ENCODE data around the gene EBLN2. TPM values are rescaled to one million over a fixed set of nuclear protein-coding genes. Genes with fewer than 3 reads are reported as not detected.
"Not testable (repeated sequence)": the region's sequence is repeated elsewhere in the genome, so short reads cannot be mapped to it uniquely, and the experiment has no call there.

The EBLN2 gene
- total RNA-seq, 1 donor from 2014 or later: 8.7 TPM

DNA sequence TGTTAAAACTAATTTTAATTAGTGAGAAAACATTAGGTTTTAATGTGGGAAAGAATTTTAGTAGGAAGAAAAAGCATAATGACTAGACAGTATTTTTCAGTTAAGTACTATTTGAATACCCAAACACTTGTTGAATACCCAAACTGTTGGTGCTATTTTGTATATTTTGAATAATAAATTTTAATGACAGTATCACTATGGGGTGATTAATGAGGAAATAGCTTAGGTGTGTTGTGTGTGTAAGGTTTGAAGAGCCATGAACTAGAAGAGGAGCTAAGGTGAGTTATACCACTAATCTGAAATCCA is 4.7 kb upstream of the EBLN2 start:
- intact Hi-C loops (cut with micrococcal nuclease): loop anchor here (1.0 kb wide), 2 partner anchors 59 to 117 kb away; no protein-coding TSS in a partner anchor

DNA sequence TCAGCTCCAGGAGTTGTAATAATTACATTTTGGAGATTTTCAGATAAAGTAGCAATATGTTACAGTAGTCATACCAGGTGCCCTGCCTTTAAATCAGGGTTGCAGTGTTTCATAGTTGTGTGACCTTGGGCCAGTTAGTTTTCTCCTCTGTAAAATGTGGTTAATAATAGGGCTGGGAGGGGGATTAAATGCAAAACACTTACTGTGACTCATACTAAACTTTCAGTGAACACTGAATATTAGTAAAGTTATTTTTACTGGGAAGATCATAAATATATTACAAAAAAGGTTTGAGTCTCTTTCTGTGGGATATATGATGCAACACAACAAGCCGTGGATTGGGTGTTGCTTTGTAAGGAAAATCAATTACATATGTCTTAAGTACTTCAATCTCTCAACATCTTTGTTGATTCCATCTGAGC is 1.1 kb upstream of the EBLN2 start:
- intact Hi-C loops (cut with micrococcal nuclease): no loop called here

DNA sequence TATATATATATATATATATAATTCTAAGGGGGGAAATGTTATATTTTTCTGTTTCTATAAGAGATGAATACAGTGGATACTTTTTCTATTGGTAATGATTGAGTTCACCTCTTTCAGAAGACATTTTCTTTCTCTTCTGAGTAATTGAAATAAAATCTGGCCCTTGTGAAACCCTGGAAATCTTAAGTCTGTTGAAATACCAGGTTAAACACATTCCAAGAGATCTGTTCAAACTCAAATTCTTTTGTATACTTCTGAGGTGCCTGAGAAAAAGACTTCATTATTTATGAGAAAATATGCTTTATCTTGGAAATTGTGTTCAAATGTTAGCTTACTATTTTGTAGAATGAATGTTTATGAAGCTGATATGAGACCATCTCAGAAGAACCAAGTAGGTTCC is 4.8 kb downstream of the EBLN2 start:
- intact Hi-C loops (cut with micrococcal nuclease): not testable (repeated sequence)

DNA sequence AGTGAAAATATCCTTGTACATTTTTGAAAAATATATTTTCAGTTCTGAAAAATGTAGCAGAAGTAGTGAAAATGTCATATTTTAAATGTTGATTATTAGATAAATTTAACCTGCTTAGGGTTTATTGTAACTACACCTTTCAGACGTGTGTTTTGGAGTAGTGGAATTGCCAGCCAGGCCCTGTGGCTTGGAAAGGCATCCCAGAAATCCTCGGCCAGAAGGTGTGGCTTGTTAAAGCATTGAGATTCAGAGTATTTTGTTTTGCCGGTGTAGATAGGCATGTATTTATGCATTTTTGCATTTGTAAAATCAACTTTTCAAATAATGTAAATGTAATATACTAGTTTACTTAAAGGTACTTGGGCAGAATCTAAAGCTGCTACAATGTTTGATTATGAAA is 7.0 kb downstream of the EBLN2 start:
- intact Hi-C loops (cut with micrococcal nuclease): no loop called here

DNA sequence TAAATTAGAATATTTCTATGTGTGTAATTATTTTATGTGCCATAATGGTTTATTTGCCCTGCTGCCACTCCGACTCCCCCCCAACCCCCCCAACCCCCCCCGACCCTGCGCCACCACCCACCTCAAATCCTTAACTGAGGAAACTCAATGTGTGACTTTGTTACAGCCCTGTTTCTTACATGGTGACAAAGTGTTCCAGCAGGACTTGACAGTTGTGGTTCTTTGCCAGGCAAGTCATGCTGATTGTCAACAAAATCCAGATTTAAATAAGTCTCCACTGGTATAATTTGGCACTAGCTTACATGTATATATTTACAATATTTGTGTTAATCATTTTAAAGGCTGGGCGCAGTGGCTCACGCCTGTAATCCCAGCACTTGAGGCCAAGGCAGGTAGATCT is 7.7 kb downstream of the EBLN2 start:
- intact Hi-C loops (cut with micrococcal nuclease): no loop called here

DNA sequence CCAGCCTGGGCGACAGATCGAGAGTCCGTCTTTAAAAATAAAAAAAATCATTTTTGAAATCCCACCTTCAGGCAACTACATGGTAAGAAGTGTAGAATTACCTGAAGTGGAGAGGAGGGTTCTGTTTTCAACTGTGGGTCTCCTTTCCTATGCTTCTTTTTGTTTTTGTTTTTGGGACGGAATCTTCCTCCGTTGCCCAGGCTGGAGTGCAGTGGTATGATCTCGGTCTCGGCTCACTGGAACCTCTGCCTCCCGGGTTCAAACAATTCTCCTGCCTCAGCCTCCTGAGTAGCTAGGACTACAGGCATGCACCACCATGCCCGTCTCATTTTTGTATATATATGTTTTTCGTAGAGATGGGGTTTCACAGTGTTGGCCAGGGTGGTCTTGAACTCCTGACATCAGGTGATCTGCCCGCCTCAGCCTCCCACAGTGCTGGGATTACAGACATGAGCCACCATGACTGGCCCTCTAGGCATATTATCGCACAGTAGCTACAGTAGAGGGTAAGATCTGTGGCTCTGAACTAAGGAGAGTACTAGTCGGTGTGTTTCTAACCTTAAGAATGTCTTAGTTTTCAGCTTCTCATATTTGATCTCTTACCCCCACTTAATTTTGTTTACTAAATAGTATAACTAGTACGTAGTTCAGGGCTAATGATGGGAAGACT is 8.5 kb downstream of the EBLN2 start:
- intact Hi-C loops (cut with micrococcal nuclease): no loop called here

DNA sequence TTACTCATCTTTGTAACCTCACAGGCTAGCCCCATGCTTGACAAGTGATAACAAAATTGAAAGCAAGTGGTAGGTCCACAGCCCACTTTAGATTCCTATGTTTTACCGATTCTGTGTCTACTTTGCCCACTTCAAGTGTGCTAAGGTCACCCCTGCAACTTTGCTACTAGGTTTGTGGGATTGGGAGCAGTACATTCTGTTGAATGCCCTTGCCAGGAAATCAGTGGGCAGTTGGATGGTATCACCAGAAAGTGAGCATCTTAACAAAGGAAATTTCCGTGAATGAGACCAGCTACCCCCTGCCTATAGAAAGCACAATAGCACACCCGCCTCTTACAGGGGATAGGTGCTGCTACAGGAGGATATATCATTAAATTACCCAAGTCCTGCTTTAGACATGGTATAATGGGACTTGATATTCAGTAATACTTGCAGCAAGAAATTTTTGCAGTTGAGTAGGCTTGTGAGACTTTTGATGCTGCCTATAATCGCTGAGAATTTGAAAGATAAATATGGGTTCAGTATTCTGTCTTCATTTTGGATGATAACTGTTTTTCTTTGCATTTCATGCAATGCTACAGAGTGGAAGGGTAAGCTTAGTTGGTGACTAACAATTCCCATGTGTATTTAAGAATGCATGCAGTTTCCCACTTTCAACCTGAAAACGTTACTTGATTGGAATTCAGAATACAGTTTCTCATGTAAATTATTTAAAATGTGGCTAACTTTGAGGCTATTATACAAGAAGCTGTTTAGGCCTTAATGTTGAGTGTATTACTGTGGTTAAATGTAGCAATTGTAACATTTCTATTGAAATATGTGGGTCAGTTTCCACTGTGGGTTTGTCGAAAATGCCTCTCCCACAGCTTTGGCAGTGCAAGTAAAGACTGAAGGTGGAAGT is 9.5 kb downstream of the EBLN2 start:
- intact Hi-C loops (cut with micrococcal nuclease): no loop called here

DNA sequence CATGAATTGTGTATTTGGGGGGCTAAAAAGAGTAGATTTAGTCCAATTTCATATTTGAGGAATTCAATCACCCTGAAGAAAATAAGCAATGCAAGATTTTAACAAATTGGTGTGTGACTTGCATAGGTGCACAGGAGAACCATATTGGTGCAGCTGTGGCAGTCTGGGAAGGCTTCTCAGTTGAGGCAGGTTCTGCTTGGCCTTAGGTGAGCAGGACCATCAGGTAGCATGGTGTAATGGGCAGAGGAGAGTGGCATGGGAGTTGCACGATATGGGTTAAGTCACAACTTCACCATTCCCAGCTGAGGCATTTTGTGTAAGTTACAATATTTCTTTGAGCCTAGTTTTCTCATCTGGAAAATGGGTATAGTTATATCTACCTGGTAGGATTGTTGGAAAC is 10.5 kb downstream of the EBLN2 start:
- intact Hi-C loops (cut with micrococcal nuclease): no loop called here

DNA sequence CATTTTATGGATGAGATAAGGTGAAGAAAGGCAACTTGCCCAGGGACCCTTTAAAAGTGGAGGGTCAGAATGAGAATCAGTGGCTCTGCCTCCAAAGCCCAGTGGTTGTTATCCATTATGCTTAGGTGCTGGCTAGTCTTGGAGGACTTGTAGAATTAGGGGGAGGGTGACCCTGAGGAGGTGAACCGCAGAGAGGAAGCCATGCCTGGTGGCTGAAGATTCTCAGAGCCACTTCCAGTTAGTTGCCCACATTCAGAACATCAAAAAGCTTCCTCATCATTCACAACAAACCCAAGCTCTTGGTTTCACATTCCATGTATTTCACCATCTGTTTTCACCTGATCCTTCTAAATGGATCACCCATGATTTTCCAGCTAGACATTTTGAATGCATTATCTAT is 11.2 kb downstream of the EBLN2 start:
- intact Hi-C loops (cut with micrococcal nuclease): no loop called here

DNA sequence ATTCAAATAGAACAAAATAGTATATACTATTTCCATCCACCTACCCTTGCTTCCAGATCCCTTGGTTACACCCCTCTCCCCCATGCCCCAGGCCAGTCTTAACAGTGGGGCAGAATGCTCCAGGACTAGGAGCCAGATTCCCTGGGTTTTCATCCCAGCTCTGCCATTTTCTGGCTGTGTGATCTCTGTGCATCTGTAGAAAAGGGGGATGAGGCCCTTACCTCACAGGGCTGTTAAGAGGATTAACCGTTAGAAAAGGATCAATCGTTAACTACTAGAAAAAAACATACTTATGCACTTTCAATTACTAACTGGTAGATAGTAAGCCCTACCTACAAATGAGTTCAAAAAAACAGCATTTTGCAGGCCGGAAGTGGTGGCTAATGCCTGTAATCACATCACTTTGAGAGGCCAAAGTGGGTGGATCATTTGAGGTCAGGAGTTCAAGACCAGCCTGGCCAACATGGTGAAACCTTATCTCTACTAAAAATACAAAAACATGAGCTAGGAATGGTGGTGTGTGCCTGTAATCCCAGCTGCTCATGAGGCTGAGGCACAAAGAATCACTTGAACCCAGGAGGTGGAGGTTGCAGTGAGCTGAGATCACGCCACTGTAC is 11.7 kb downstream of the EBLN2 start:
- intact Hi-C loops (cut with micrococcal nuclease): no loop called here

DNA sequence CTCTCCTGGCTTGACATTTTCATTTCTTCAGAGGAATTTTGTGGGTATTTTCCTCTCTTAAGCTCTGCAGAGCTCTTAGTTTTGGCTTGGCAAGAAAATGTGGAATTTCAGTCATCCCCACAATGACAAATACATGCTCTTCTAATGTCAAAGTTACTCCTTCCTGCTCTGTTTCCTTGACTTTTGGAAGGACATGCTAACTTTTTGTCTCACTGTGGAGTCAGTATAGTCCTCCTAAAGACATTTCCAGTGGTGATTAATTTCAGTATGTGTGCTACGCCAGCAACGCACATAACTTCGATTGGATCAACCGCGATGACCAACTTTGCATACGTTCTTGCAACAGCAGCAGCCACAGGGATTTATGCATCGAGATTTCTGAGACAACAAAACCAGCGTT is 13.3 kb downstream of the EBLN2 start:
- intact Hi-C loops (cut with micrococcal nuclease): no loop called here

DNA sequence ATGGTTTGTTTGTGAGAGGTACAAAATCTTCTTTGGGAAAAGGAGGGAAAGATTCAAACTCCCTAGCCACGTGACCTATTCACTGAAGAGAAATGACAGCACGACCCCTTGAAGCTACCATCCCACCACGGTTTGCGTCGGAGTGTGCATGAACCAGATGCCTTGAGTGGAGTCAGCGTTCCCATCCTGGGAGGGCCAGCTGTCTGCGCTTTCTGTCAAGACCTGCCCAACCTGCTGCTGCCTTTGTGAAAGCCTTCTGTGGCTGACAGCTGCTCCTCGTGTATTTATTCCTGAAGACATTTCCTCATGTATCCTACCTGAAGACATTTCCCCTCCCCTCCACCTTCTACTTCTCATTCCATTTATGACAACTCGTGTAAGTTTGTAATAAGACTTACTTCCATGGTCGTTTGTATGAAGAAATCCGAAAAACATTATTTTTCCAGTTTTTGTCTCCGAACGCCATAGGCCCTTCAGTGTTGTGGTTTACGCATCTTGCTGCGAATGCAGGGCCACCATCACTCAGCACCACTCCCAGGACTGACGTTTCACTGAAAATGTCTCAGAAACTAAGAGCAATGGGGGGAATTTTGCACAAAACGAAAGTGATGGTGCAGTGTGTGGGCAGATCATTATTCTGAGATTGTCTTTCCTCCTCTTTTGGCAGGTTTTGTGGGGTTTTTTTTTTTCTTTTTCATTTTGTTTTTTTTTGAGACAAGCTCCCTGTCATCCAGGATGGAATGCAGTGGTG is 18.9 kb downstream of the EBLN2 start:
- intact Hi-C loops (cut with micrococcal nuclease): no loop called here

DNA sequence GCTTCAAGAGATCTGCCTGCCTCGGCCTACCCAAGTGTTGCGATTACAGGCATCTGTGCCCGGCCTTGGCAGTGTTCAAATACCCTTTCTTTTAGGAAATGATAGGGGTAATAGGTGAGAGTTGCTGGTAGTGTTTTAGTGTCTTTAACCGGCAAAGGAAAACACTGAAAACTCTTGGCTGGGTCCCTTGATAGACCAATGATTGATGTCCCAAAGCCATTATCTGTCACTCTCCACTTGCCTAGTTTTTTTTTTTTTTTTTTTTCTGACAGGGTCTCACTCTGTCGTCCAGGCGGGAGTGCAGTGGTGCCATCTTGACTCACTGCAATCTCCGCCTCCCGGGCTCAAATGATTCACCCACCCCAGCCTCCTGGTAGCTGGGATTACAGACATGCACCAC is 19.7 kb downstream of the EBLN2 start:
- intact Hi-C loops (cut with micrococcal nuclease): no loop called here

DNA sequence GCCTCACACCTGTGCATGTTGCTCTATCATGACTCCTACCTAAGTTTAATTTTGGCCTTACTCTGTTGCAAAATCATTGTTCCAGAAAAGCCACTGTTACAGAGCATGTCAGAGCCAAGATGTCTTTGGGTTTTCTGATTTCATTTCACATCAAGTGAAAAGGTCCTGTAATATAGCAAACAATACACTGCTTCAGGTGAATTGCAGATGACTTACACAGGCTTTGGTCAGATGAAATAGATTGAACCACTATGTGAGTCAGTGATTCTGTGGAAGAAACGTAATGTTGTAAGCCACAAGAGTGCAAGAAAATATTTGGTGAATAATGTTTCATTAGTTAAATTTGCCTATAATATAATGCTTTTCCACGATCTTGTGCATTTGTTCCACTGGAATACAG is 22.7 kb downstream of the EBLN2 start:
- intact Hi-C loops (cut with micrococcal nuclease): no loop called here

DNA sequence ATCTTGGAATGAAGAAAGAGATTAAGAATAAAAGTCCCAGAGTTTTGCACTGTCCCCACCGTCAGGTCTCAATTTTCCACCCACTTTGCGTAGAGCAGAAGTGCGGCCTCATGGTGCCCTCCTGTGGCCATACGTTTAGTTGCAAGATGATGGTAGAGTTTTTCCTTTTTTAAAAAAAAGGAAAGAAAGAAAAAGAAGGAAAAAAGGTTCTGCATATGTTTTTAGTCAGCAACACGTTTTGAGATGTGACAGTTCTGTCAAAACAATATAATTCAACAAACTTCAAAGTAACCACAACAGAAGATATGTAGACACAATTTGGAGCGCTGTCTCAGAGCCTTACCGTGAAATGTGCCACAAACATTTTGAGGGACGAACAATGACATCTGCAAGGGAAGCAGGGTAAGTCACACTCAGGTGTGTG is 24.6 kb downstream of the EBLN2 start:
- intact Hi-C loops (cut with micrococcal nuclease): loop anchor here (1.0 kb wide), 2 partner anchors 148 to 235 kb away; no protein-coding TSS in a partner anchor

DNA sequence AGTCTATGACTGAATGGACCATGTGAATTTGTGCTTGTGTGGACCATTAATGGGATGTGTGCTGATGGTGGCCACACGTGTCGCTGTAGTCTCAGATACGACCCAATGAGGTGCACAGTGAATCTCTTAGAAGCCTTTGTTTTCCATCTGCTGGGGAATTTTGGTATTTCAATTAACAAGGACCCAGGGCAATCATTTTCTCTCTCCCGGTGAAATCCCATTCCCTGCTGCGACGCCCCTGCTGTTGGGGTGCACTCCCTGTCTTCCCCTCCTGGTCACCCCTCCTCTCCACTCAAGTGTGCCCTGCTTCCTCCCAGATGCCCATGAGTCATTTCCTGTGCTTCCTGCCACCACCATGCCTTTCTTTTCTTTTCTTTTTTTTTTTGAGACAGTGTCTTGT is 32.7 kb downstream of the EBLN2 start:
- intact Hi-C loops (cut with micrococcal nuclease): no loop called here

DNA sequence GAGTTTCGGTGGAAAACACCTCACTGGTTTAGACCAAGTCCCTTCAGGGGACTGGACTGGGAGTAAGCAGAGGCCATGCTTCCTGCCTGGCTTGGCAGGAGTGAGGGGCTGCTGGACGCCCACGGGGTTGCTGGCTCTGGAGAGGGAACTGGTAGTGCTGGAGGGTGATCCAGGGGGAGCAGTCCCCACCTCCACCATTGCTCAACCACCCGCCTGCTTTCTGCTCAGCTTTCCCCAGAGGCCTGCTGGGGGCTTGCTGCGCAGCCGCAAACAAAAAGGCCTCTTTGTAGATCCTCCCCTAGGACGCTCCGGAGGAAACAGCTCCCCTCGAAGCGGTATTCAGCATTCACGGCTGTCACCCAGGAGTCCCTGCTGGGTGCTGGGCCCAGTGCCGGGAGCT is 33.5 kb downstream of the EBLN2 start:
- intact Hi-C loops (cut with micrococcal nuclease): no loop called here

DNA sequence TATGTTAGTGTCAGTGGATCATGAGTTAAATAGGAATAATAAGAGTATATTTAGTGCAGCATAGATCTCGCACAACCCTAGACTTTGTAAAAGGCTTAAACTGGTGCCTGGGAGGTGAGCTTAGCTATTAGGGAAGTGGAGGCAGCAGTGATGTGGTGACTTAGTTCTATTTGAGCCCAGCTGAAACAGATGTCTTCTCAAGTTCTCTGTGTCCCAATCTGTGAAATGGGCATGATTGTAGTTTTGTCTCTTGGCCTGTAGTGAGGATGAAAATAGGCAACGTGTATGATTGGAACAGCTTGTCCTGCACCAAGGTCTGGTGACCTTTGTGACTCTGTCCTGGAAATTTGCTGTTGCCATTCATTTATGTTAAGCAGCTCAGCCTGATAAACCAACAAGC is 34.7 kb downstream of the EBLN2 start:
- intact Hi-C loops (cut with micrococcal nuclease): no loop called here

DNA sequence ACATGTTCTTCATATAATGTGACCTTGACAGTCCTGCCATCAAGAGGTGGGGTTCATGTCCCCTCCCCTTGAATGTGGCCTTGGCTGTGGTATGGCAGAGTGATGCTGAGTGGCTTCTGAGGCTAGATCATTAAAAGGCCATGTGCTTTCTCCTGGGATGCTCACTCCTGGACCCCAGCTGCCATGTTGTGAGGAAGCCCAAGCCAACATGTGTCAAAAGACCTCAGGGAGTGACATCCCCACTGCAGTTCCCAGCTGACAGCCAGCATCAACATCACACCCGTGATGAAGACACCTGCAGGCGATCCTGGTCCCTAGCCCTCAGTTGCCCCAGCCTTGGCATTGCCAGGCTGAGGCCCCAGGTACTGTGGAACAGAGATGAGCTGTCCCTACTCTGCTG is 36.6 kb downstream of the EBLN2 start:
- intact Hi-C loops (cut with micrococcal nuclease): no loop called here

DNA sequence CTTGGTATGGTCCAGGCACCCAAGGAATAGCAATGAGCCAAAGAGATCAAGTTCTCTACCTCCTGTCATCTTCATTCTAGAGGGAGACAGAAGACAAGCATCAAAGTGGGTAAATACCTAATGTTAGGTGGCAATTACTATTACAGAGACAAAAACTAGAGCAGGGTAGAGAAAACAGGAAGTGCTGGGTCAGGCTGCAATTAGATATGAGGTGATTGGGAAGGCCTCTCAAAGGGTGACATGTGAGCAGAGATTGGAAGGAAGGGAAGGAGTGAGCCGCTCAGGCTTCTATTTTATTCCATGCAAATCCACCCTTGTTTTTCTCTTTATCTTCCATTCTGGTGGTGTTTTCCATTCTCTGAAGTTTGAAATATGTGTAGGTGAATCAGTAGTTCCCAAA is 37.4 kb downstream of the EBLN2 start:
- intact Hi-C loops (cut with micrococcal nuclease): no loop called here

DNA sequence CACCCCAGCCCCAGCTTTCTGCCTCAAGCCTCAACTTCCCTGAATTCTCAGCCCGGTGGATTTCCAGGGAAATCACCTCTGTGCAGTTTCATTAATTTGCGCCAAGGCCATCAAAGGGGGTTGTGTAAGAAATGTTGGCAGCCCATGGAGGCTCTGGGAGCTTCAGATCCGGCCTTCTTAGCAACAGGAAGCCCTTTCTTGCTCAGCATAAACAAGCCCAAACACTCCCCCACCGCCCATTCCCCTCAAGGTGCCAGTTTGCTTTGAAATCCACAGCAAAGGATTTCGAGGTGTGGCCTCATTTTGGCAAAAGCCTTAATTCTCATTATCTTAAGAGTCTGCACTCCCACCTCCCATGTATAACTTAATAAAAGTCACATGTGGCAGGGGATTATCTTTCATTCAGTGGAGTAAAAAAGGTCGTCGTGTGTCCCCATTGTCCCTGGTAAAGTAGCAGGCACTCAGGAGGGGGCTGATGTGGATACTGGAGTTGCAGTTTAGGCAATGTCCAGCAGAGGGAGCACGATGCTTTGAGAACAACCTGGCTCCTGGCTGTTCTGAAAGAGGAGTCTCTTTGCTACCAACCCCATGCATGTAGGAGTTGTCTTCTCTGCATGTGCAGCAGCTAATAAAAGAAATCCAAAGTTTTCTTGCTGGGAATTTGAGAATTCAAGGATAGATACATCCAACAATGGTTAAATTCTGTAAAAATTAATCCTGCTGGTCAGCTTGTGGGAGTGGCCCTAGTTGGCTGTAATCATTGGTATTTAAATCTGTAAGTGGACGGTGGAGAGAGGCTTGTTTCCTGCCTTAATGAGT is 39.5 kb downstream of the EBLN2 start:
- intact Hi-C loops (cut with micrococcal nuclease): loop anchor here (1.0 kb wide), 1 partner anchor 401 kb away; no protein-coding TSS in a partner anchor

Measured in T-helper 2 cell treated with Interferon-gamma antibody and Interleukin-4, amounts not matched to agents 100 ng/mL and 5 ng/mL, for 36 hours (primary cell).